ENCODE data around the gene TUSC1. TPM values are rescaled to one million over a fixed set of nuclear protein-coding genes. Genes with fewer than 3 reads are reported as not detected.

The TUSC1 gene
- total and polyA plus RNA-seq, 2 of the 13 experiments (the other 11 are each of a cell fraction or from before 2014, with no cell fraction given) = not detected

- TF ChIP-seq ZBTB46 (CRISPR knock-in tag; IDR thresholded peaks at IDR 0.05; ENCODE audit: borderline replicate concordance) (no peak), ZFP36 (IDR thresholded peaks at IDR 0.05; ENCODE audit: borderline replicate concordance, low read depth, low read length, partially characterized antibody) (no peak), RFXANK (CRISPR knock-in tag; IDR thresholded peaks at IDR 0.05) (no peak), NFATC3 (CRISPR knock-in tag; IDR thresholded peaks at IDR 0.05) (no peak), ZNF576 (CRISPR knock-in tag; IDR thresholded peaks at IDR 0.05) (no peak), NFE2L2 (IDR thresholded peaks at IDR 0.05; ENCODE audit: low read length) (no peak), ZNF276 (CRISPR knock-in tag; IDR thresholded peaks at IDR 0.05; ENCODE audit: low read depth) (no peak), ZBTB2 (CRISPR knock-in tag; IDR thresholded peaks at IDR 0.05; ENCODE audit: low read depth) (no peak), ZNF605 (CRISPR knock-in tag; IDR thresholded peaks at IDR 0.05) (no peak), MAX (IDR thresholded peaks at IDR 0.05) (no peak), IRX3 (CRISPR knock-in tag; IDR thresholded peaks at IDR 0.05; ENCODE audit: borderline replicate concordance, low read depth) (no peak), REPIN1 (CRISPR knock-in tag; IDR thresholded peaks at IDR 0.05; ENCODE audit: borderline replicate concordance, low read depth) (no peak), ZNF660 (CRISPR knock-in tag; IDR thresholded peaks at IDR 0.05; ENCODE audit: borderline replicate concordance, low read depth) (no peak), PBX2 (CRISPR knock-in tag; IDR thresholded peaks at IDR 0.05) (no peak), ZFP90 (CRISPR knock-in tag; IDR thresholded peaks at IDR 0.05; ENCODE audit: borderline replicate concordance) (no peak), ZKSCAN1 (IDR thresholded peaks at IDR 0.05; ENCODE audit: low read length) (no peak)
These were observed 46.2 kb upstream of the TUSC1 start (continued) for GRCh38 chr9:25724424-25724823.
